Stimulated activated CD8-positive, alpha-beta memory T cell treated with anti-CD3 and anti-CD28 coated beads, Interleukin-7, amount 100 ng/mL, for 48 hours (primary cell): Measurements from ENCODE around the gene PROKR1.

Experiments
- DNase-seq, 2 donors: peaks; one replicate each; pipeline ENCODE4 v3.0.0-alpha.2; 2020; ENCODE audit warnings: low read depth in 1 of 2; ENCODE audit errors: extremely low read depth in 1 of 2

The PROKR1 gene

GRCh38 chr2:68695971-68696370 lies 52.6 kb downstream of the PROKR1 start:
- DNase-seq = no peak

- no peak for DNase-seq
These were observed 53.2 kb downstream of the PROKR1 start for GRCh38 chr2:68696554-68696953.

GRCh38 chr2:68698567-68699377 lies 55.4 kb downstream of the PROKR1 start:
- DNase-seq = no peak

- DNase-seq = no peak
These were observed 57.2 kb downstream of the PROKR1 start for GRCh38 chr2:68700560-68700959.

- no peak for DNase-seq
These were observed 63.3 kb downstream of the PROKR1 start for GRCh38 chr2:68706637-68707036.
